ENCODE results near the gene IL18. TPM values are rescaled to one million over a fixed set of nuclear protein-coding genes. Genes with fewer than 3 reads are reported as not detected.

Gene IL18
- total and polyA plus RNA-seq, 12 donors = 0.28 to 5.7 (median 1.2) TPM

- ATAC-seq = peak in 1 of 8 donors; percentile 38
- peak overlapping the region in 3 of 10 donors; percentile 18 to 87 (median 43) for H3K27ac ChIP-seq
These were observed 4.5 kb downstream of the IL18 start for GRCh38 chr11:112159098-112160065.

GRCh38 chr11:112156956-112157766 lies 6.7 kb downstream of the IL18 start:
- Histone ChIP-seq H3K27me3 (no peaks in the 10 kb centered on the region), H3K4me1 (peaks cover 0 to 38% (median 0%) of the 10 kb centered on the region in 9 donors), H3K36me3 (no peaks in the 10 kb centered on the region), H3K4me3 (no peak overlapping the region), H3K27ac (peak overlapping the region in 1 of 10 donors; percentile 17), H3K9me3 (no peaks in the 10 kb centered on the region)
- intact Hi-C loops (cut with DNase I) = loop anchor here in 1 of 10 donors (5.0 kb wide), 1 partner anchor 40 kb away; no protein-coding TSS in a partner anchor
- TF ChIP-seq CTCF (IDR thresholded peaks at IDR 0.05) = no peak
- ATAC-seq (peak in 4 of 8 donors; percentile 39 to 92 (median 48)), DNase-seq (no peak)
- WGBS, 2 donors = 77 to 84% methylated on average over 4 of the region's 4 CpGs

More at GRCh38 chr11:112159098-112160065, 4.5 kb downstream of the IL18 start:
- DNase-seq = no peak
- intact Hi-C loops (cut with DNase I) = loop anchor here in 1 of 10 donors (5.0 kb wide), 1 partner anchor 42 kb away; no protein-coding TSS in a partner anchor
- 84 to 89% methylated on average over 7 of the region's 7 CpGs for WGBS, 2 donors
- no peaks in the 10 kb centered on the region for H3K9me3 ChIP-seq
- H3K27me3 ChIP-seq = no peaks in the 10 kb centered on the region
- H3K4me1 ChIP-seq = peaks cover 0 to 47% (median 0%) of the 10 kb centered on the region in 9 donors
- H3K36me3 ChIP-seq = no peaks in the 10 kb centered on the region
- peak overlapping the region in 1 of 10 donors; percentile 34 for H3K4me3 ChIP-seq
- no peak for TF ChIP-seq CTCF (IDR thresholded peaks at IDR 0.05)

GRCh38 chr11:112156153-112156955 lies 7.5 kb downstream of the IL18 start:
- Histone ChIP-seq H3K36me3 (no peaks in the 10 kb centered on the region), H3K4me1 (peaks cover 0 to 38% (median 0%) of the 10 kb centered on the region in 9 donors), H3K27ac (no peak overlapping the region), H3K27me3 (no peaks in the 10 kb centered on the region), H3K9me3 (no peaks in the 10 kb centered on the region), H3K4me3 (no peak overlapping the region)
- intact Hi-C loops (cut with DNase I) = loop anchor here in 1 of 10 donors (5.0 kb wide), 1 partner anchor 39 kb away; no protein-coding TSS in a partner anchor
- 76 to 78% methylated on average over 5 of the region's 5 CpGs for WGBS, 2 donors
- no peak for TF ChIP-seq CTCF (IDR thresholded peaks at IDR 0.05)
- ATAC-seq = peak in 1 of 8 donors; percentile 53
- DNase-seq = no peak
